ENCODE measurements around the gene TRIM29. TPM values are rescaled to one million over a fixed set of nuclear protein-coding genes. Genes with fewer than 3 reads are reported as not detected.

Gene TRIM29
- polyA plus RNA-seq, 1 donor: 1.8 TPM

DNA sequence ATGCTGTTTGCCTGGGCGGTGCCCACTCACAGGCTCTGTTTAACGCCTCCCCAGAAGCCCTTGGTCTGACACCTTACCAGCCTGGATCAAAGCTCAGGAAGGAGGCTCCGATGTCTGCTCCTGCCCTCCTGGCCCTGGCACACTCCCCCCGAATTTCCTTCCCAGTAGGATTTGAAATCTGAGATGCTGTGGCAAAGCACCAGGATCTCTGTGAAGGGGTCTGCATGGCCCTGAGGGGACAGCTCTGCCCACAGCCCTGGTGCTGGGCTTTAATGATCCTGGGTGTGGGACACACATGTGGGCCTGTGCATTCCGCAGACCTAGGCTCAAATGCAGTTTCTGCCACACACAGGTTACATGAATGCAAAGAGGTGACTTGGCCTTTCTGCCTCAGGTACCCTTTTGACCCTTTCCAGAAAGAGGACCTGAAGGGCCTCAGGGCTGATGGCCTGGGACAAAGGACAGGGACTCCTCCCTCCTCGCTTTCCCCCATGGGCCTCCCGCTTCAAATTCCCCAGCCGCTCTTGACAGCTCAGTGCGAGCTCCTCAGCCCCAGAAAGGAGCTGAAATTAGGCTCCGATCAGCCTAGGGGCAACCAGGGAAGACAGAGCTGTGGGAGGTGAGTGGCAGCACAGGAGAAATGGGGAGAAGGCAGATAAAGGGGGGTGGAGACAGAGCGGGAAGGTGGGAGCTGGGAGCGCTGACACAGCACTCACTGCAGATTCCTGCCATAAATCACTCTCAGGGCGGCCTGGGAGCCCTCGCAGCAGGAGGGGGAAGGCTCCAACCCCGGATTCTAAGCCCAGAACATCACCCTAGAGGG lies 41.3 kb downstream of the TRIM29 start:
- DNase-seq: peak; percentile 57

GRCh38 chr11:120095516-120095915 lies 42.4 kb downstream of the TRIM29 start:
- DNase-seq: no peak

- no peak for DNase-seq
These were observed 46.2 kb downstream of the TRIM29 start for GRCh38 chr11:120091701-120092100.

DNA sequence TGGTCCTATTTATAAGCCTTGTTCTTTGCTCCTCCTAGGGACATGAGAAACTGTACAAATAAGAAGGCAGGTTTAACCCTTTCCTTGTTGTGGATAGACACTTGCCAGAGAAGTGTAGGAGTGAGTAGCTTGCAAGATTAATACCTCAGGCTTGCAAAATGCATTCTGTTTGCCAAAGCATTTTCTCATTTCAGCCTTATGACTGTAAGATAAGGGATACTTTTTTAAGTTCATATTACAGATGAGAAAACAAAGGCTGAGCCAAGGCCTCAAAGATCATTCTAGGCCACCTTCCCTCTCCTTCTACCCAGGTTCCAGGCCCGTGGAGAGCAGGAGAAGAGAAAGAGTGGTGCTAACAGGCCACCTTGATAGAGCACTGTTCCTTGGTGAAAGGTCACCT lies 46.8 kb downstream of the TRIM29 start:
- no peak for DNase-seq

- no peak for DNase-seq
These were observed 47.5 kb downstream of the TRIM29 start for GRCh38 chr11:120090411-120090810.

GRCh38 chr11:120089036-120090001 lies 48.6 kb downstream of the TRIM29 start:
- DNase-seq: no peak

GRCh38 chr11:120088056-120088455 lies 49.9 kb downstream of the TRIM29 start:
- no peak for DNase-seq

DNA sequence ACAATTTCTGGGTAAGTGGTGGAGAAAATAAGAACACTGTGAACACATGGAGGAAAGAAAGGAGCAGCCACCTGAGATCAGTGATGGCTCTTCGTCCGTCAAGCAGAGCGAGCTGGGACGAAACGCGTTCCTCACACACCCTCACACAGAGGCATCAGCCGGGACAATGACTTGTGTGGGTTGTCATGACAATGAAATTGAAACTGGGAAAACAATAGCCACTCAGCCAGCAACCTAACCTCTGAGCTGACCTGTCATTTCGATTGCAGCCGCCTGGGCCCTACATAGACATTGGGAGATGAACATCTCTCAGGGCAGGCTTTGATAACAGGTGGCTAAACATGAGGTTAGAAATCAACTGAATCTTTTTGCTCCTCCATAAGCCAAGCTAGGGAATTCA lies 51.3 kb downstream of the TRIM29 start:
- peak; percentile 49 for DNase-seq

DNA sequence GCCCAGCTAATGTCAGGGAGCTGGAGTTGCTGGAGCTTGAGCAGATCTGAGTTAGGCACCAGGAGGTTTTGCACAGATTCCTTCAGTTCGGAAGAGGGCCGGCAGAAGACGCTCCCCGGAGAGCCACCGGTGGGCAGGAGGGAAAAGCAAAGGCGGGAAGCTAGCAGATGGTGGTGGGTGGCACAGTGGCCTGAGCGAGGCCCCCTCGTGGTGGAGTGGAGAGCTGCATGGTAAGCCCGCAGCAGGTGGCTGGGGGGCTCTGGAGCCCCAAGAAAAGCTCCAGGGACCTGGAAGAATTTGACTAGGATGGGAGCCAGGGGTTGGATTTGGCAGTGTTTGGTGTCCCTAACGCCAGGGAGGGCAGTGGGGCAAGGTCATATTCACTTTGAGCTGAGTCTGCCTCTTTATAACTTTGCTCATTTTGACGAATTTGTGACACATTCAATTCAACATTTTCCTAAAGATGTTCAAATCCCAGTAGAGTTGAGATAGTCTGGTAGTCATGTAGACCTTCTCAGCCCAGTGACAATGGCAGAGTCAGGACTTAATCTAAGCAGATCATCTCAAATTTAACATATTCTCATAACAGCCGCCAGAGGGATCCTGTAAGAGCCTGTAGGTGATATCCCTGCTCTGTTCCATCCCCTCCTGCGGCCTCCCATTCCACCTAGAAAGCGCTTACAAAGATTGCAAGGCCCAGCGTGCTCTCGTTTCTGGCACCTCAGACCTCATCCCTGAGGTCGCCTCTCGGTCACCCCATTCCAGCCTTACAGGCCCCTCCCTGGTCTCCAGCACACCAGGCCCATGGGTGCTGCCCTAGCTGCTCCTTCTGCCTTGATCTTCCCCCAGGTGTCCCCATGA lies 57.9 kb downstream of the TRIM29 start:
- no peak for DNase-seq

GRCh38 chr11:120078397-120078796 lies 59.5 kb downstream of the TRIM29 start:
- no peak for DNase-seq

GRCh38 chr11:120074076-120074475 lies 63.8 kb downstream of the TRIM29 start:
- DNase-seq: no peak

GRCh38 chr11:120073196-120073595 lies 64.7 kb downstream of the TRIM29 start:
- DNase-seq: no peak

DNA sequence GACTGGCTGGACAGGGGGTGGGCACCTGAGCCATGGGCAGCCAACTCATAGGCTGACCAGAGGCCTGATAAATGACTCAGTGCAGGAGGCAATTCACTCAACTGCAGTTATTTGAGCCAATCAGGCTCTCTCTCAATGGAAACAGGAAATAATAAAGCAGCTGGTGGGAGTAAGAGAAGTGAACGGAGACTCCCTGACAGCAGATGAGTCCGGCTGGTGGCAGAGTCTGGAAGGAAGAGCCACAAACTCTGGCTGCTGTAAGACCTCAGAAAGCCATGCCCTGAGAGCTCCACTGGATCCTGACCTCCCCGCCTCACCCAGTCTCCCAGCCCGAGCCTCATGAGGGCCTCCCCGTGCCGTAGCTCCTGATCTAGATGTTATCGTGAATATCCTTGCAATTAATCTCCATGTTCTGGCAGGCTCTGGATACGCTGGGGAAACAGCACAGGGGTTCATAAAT lies 69.8 kb downstream of the TRIM29 start:
- peak; percentile 86 for DNase-seq

- no peak for DNase-seq
These were observed 70.3 kb downstream of the TRIM29 start for GRCh38 chr11:120067438-120068113.

DNA sequence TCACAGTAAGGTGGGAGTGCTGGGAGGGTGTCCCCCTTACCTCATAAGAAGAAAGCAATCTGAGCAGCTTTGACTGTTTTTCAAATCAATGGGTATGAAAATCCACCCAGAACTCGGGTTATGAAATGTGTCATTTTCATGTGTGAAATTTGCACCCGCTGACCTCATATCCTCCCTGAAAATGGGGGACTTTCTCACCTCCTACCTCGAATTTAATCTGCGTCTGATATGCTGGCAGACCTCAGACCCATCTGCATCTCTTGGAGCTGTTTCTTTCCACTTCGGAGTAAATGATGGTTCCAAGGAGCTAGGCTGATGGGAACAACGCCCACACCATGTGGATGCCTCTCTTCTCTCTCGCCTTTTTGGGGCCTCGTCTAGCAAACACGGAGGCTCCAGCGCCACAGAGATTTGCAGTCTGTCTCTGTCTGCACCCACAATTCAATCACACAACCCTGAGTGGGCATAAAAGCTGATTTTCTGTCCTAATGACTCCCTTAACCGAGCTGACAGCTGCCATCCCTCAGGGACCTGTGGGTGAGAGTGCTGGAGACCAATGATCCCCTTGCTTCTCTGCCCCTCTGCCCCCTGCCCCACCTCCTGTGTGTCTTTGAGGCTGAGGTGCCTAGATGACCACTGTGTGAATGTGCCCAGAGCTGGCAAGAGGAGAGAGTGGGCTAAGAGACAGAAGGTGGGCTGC lies 71.0 kb downstream of the TRIM29 start:
- DNase-seq: no peak

- no peak for DNase-seq
These were observed 72.0 kb downstream of the TRIM29 start for GRCh38 chr11:120065876-120066275.

- DNase-seq: no peak
These were observed 72.7 kb downstream of the TRIM29 start for GRCh38 chr11:120065176-120065575.

- no peak for DNase-seq
These were observed 73.6 kb downstream of the TRIM29 start for GRCh38 chr11:120064341-120064740.

DNA sequence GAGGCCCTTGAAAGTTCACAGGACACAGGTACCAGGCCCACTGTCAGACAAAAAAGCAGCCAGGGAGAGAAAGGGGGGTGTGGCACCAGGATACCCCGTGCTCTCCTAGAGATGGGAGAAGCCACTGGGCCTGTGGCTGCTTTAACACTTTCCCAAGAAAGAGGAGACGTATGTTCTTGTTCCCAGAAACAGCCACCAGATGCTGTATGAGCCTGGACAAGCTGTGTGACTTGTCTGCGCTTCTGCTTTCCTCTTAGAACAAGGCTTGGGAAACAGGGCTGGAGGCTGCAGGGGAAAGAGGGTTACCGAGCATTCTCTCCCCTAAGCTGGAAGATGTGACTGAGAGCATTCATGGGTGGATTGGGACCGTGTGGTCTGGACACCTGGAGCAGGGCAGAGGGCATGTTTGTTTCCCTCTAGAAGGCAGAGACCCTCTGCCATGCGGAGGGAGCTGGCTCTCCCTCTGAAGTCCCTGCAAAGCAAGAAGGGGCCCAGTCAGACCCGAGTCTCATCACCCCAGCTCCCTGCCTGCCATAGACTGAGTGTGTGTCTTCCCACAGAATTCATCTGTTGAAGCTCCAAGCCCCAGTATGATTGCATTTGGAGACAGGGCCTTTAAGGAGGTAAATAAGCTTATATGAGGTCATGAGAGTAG lies 74.1 kb downstream of the TRIM29 start:
- DNase-seq: no peak

GRCh38 chr11:120062561-120062930 lies 75.4 kb downstream of the TRIM29 start:
- DNase-seq: no peak

All from left kidney (tissue), 2 donors.